ENCODE data around the gene IL1RAP.

Gene IL1RAP

DNA sequence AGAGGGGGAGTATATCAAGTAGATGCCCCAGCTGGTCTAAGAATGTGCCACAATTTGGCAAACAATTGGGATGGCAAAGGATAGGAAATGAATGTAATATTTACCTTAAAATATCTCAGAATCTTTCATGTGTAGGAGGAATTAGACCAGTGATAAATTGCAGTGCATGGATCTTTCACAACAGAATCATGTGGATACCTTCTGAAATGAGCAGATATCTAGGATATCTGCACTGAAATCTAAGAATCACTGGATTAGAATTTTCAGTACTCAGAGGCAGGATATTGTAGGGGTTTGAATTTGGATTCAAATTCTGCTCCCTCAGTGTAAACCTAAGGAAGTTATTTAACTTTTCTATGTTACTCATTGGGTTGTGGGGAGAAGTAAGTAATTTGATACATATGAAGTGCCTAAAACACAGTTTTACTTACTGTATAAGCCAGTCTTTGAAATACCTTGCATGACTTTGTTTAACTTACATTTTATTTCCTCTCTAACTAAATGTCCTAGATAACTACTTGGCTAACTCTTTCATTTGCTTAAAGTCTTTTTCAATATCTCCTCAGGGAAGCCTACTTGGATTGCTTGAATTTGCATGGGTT is 8.8 kb downstream of the IL1RAP start:
- TF ChIP-seq, protein P1, sequence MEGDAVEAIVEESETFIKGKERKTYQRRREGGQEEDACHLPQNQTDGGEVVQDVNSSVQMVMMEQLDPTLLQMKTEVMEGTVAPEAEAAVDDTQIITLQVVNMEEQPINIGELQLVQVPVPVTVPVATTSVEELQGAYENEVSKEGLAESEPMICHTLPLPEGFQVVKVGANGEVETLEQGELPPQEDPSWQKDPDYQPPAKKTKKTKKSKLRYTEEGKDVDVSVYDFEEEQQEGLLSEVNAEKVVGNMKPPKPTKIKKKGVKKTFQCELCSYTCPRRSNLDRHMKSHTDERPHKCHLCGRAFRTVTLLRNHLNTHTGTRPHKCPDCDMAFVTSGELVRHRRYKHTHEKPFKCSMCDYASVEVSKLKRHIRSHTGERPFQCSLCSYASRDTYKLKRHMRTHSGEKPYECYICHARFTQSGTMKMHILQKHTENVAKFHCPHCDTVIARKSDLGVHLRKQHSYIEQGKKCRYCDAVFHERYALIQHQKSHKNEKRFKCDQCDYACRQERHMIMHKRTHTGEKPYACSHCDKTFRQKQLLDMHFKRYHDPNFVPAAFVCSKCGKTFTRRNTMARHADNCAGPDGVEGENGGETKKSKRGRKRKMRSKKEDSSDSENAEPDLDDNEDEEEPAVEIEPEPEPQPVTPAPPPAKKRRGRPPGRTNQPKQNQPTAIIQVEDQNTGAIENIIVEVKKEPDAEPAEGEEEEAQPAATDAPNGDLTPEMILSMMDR (IDR thresholded peaks at IDR 0.05; ENCODE audit: low read depth, low read length, missing control alignments): no peak
- no peak for DNase-seq (ENCODE audit: low read depth)
- no peak overlapping the region for H3K4me3 ChIP-seq (ENCODE audit: low read depth, low read length)

DNA sequence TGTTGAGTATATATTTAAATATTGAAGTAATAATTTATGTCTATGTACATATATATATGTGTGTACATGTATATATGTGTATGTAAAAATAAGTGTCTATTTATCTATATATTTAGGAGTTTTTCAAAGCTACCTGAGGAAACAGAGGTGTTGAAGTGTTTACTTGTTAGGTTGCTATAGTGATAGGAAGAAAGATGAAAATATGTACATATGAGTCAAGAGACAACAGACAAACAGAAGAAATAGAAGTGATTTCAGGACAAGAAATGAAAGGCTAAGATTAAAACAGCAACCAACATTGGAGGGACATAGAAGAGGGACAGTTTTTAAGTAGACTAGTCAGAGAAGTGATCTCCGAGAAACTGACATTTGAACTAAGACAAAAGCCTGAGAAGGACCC is 11.1 kb downstream of the IL1RAP start:
- H3K4me3 ChIP-seq (ENCODE audit: low read depth, low read length): no peak overlapping the region
- no peak for DNase-seq (ENCODE audit: low read depth)
- TF ChIP-seq, protein P1 (IDR thresholded peaks at IDR 0.05; ENCODE audit: low read depth, low read length, missing control alignments): no peak

DNA sequence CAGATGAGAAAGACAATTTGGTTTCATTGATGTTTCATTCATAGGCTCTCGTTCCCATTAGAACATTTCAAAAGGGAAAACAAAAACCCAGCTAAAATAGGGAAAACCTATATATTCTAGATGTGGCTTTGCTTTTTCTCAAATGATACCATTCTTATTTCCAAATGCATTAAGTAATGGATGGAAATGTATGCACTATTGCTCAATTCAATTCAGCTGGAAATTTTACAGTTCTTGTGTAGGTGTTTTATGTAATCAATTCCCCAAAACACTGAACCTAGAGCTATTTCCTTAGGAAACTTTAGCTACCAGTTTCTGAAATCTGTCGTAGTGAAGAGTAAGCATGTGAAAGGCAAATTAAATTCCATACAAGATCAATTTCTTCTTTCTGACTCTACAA is 11.7 kb downstream of the IL1RAP start:
- no peak overlapping the region for H3K4me3 ChIP-seq (ENCODE audit: low read depth, low read length)
- TF ChIP-seq, protein P1 (IDR thresholded peaks at IDR 0.05; ENCODE audit: low read depth, low read length, missing control alignments): no peak
- DNase-seq (ENCODE audit: low read depth): no peak

DNA sequence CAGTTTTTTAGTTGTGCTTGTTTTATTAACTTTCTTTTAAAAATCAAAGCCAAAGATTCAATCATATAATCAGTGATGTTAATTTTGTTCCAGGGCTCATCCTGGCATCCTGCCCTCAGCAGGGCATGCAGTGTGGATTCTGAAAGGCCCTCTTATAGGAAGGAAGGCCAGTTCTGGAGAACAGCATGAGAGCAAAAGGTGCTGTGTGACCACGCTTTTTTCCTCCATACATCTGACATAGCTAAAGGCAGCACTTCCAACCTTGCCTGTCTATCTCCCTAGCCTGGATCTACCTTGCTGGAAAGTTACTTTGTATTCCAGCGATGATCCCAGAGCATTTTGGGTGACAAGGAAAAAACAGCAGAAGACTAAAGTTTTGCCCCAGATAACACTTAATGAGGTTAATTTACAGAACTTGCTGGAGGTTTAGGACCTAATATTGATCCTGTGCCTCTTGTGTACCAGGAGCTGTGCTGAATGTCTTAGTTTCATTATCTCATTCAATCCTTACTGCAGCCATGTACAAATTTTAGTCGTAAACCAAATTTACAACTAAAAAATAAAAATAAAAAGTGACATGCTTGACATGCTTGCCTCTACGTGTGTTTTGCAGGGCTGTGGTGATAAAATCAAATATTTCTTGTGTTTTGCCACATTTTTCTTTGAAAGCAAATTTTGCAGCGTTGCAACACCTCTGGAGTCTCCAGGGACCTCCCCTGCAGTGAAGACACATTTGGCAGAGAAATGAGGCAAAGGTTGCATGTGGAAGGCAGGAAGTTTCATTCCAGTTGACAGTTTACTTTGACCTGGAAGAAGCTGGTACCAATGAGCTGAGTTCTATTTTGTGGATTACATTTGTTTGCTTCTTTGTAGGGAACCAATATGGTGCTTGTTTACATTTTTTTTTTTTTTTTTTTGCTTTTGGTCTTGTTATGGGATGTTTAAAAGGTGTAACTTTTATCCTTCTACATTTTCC is 13.2 kb downstream of the IL1RAP start:
- no peak for DNase-seq (ENCODE audit: low read depth)
- TF ChIP-seq, protein P1 (IDR thresholded peaks at IDR 0.05; ENCODE audit: low read depth, low read length, missing control alignments): no peak
- H3K4me3 ChIP-seq (ENCODE audit: low read depth, low read length): no peak overlapping the region

DNA sequence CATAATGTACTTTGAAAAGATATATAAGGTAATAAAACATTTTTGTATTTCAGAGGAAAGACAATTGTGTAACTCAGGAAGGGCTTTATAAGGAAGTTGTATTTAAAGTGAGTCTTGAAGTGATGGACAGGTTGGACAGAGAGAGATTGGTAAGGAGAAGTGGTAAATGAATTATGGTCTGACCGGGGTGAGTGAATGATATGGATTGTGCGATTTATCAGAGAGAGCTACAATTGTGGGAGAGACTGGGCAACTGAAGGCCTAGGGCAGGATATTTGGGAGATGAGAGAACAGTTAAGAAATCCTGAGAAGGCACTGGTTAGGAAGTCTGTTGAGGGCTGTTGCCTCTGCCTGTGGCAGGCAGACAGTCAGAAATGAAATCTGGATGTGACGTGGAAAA is 14.8 kb downstream of the IL1RAP start:
- no peak overlapping the region for H3K4me3 ChIP-seq (ENCODE audit: low read depth, low read length)
- TF ChIP-seq, protein P1 (IDR thresholded peaks at IDR 0.05; ENCODE audit: low read depth, low read length, missing control alignments): no peak
- DNase-seq (ENCODE audit: low read depth): no peak

DNA sequence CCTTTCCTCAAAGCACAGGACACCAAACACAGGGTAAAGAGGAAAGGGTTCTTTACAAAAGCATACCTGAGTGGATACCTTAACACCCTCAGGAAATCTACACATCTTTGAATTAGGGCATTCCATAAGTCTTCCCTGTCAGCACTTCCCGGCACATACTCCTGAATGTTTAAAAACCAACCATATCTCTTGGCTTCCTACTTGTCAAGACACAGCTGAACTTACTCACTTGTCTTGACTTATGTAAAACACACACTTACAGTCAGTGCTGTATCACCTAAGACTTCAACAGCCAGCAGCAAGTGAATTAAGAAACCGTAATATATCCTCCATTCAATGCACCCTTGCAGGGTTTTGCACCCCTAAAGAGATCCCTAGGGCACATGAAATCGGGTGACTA is 17.5 kb downstream of the IL1RAP start:
- TF ChIP-seq, protein P1 (IDR thresholded peaks at IDR 0.05; ENCODE audit: low read depth, low read length, missing control alignments): no peak
- DNase-seq (ENCODE audit: low read depth): no peak
- no peak overlapping the region for H3K4me3 ChIP-seq (ENCODE audit: low read depth, low read length)

Data from GM12864 (cell line).